HEK293 (cell line): ENCODE measurements around the gene ABHD15.

Source experiments
- CTCF ChIA-PET: fragments of 350-600 bp; formaldehyde crosslinking; extraction: SDS; loops from one replicate; lab custom pipeline; 2021; ENCODE audit warnings: antibody characterized with exemption; lab: Yijun Ruan, JAX
- POLR2A ChIA-PET: fragments of 300-600 bp; formaldehyde crosslinking; extraction: SDS; loops from one replicate; lab custom pipeline; 2020; ENCODE audit warnings: antibody characterized with exemption, inconsistent platforms; lab: Yijun Ruan, JAX
- H3K27ac ChIP-seq: fragments of 200-500 bp; sonication (Bioruptor generic); 2 replicates; pipeline ENCODE4 v1.5.1; 2014; ENCODE audit warnings: low read depth, low read length, control low read depth, inconsistent platforms; ENCODE audit errors: extremely low read depth
- H3K36me3 ChIP-seq, 2 experiments: fragments of 200-500 bp in 1 of 2; sonication (Bioruptor generic) in 1 of 2; 1 replicate in 1 of 2; 2 replicates in 1 of 2; pipeline ENCODE4 v1.5.1; 2014 to 2017; ENCODE audit warnings: inconsistent platforms in 2 of 2, low read length in 2 of 2; ENCODE audit not compliant: control insufficient read depth in 2 of 2, insufficient read depth in 1 of 2
- H3K4me1 ChIP-seq: fragments of 200-500 bp; sonication (Bioruptor generic); 2 replicates; pipeline ENCODE4 v1.5.1; 2014; ENCODE audit warnings: mild to moderate bottlenecking, low read length, inconsistent platforms; ENCODE audit not compliant: control insufficient read depth, insufficient read depth
- H3K4me3 ChIP-seq: 2 replicates; pipeline ENCODE4 v1.5.1; 2011; ENCODE audit warnings: low read depth, mild to moderate bottlenecking, control low read depth, low read length, moderate library complexity
- H3K9me3 ChIP-seq: fragments of 200-500 bp; sonication (Bioruptor generic); 2 replicates; pipeline ENCODE4 v1.5.1; 2014; ENCODE audit warnings: low read depth, low read length, inconsistent platforms; ENCODE audit not compliant: control insufficient read depth, insufficient read depth
- BCL11A ChIP-seq: fragments of 450-650 bp; formaldehyde crosslinking; IDR thresholded peaks from 2 replicates; pipeline ENCODE4 v1.5.1; 2016; ENCODE audit warnings: low read depth, missing biosample characterization, missing genetic modification characterization
- BCL11B ChIP-seq: fragments of 450-650 bp; formaldehyde crosslinking; IDR thresholded peaks from 2 replicates; pipeline ENCODE4 v1.5.1; 2016; ENCODE audit warnings: low read depth, missing biosample characterization, missing genetic modification characterization
- FEZF1 ChIP-seq: fragments of 450-650 bp; formaldehyde crosslinking; IDR thresholded peaks from 2 replicates; pipeline ENCODE4 v1.5.1; 2016; ENCODE audit warnings: missing biosample characterization, missing genetic modification characterization
- GLI4 ChIP-seq: fragments of 450-650 bp; formaldehyde crosslinking; IDR thresholded peaks from 2 replicates; pipeline ENCODE4 v1.5.1; 2016; ENCODE audit warnings: missing biosample characterization, missing genetic modification characterization
- IKZF3 ChIP-seq: fragments of 450-650 bp; IDR thresholded peaks from 2 replicates; pipeline ENCODE4 v1.5.0; 2018; ENCODE audit warnings: missing biosample characterization, mild to moderate bottlenecking, missing genetic modification characterization, moderate library complexity
- KLF16 ChIP-seq: fragments of 450-650 bp; formaldehyde crosslinking; IDR thresholded peaks from 2 replicates; pipeline ENCODE4 v1.5.1; 2017; ENCODE audit warnings: missing biosample characterization, missing genetic modification characterization
- MZF1 ChIP-seq: fragments of 450-650 bp; formaldehyde crosslinking; IDR thresholded peaks from 2 replicates; pipeline ENCODE4 v1.5.1; 2017; ENCODE audit warnings: missing biosample characterization, missing genetic modification characterization, borderline replicate concordance
- SP2 ChIP-seq: fragments of 450-650 bp; formaldehyde crosslinking; IDR thresholded peaks from 2 replicates; pipeline ENCODE4 v1.5.1; 2016; ENCODE audit warnings: missing biosample characterization, missing genetic modification characterization
- ZBTB20 ChIP-seq: fragments of 450-650 bp; formaldehyde crosslinking; IDR thresholded peaks from 2 replicates; pipeline ENCODE4 v1.5.1; 2016; ENCODE audit warnings: missing biosample characterization, missing genetic modification characterization
- ZBTB21 ChIP-seq: fragments of 450-650 bp; formaldehyde crosslinking; IDR thresholded peaks from 2 replicates; pipeline ENCODE4 v1.5.1; 2017; ENCODE audit warnings: missing biosample characterization, missing genetic modification characterization
- ZBTB48 ChIP-seq: fragments of 450-650 bp; formaldehyde crosslinking; IDR thresholded peaks from 2 replicates; pipeline ENCODE4 v1.5.1; 2016; ENCODE audit warnings: missing biosample characterization, missing genetic modification characterization
- ZFP3 ChIP-seq: fragments of 450-650 bp; formaldehyde crosslinking; IDR thresholded peaks from 2 replicates; pipeline ENCODE4 v1.5.1; 2016; ENCODE audit warnings: low read depth, missing biosample characterization, missing genetic modification characterization
- ZIC2 ChIP-seq: fragments of 450-650 bp; formaldehyde crosslinking; IDR thresholded peaks from 2 replicates; pipeline ENCODE4 v1.5.1; 2016; ENCODE audit warnings: missing biosample characterization, missing genetic modification characterization
- ZNF121 ChIP-seq: fragments of 450-650 bp; formaldehyde crosslinking; IDR thresholded peaks from 2 replicates; pipeline ENCODE4 v1.5.1; 2016; ENCODE audit warnings: missing biosample characterization, missing genetic modification characterization
- ZNF18 ChIP-seq: fragments of 450-650 bp; formaldehyde crosslinking; IDR thresholded peaks from 2 replicates; pipeline ENCODE4 v1.5.1; 2016; ENCODE audit warnings: missing biosample characterization, missing genetic modification characterization
- ZNF2 ChIP-seq: fragments of 450-650 bp; formaldehyde crosslinking; IDR thresholded peaks from 2 replicates; pipeline ENCODE4 v1.5.1; 2016; ENCODE audit warnings: missing biosample characterization, missing genetic modification characterization
- ZNF341 ChIP-seq: fragments of 450-650 bp; formaldehyde crosslinking; IDR thresholded peaks from 2 replicates; pipeline ENCODE4; 2016; ENCODE audit warnings: low read depth, missing biosample characterization, missing genetic modification characterization
- ZNF398 ChIP-seq: fragments of 450-650 bp; formaldehyde crosslinking; IDR thresholded peaks from 2 replicates; pipeline ENCODE4 v1.5.1; 2017; ENCODE audit warnings: missing biosample characterization, missing genetic modification characterization
- ZNF423 ChIP-seq: fragments of 450-650 bp; formaldehyde crosslinking; IDR thresholded peaks from 2 replicates; pipeline ENCODE4 v1.5.1; 2016; ENCODE audit warnings: missing biosample characterization, missing genetic modification characterization
- ZNF548 ChIP-seq: fragments of 450-650 bp; formaldehyde crosslinking; IDR thresholded peaks from 2 replicates; pipeline ENCODE4 v1.5.1; 2016; ENCODE audit warnings: missing biosample characterization, missing genetic modification characterization
- ZNF555 ChIP-seq: fragments of 450-650 bp; formaldehyde crosslinking; conservative IDR thresholded peaks from 2 replicates; pipeline ENCODE4 v1.5.1; 2017; ENCODE audit warnings: missing biosample characterization, mild to moderate bottlenecking, missing genetic modification characterization, inconsistent platforms
- ZNF560 ChIP-seq: fragments of 450-650 bp; formaldehyde crosslinking; IDR thresholded peaks from 2 replicates; pipeline ENCODE4 v1.5.1; 2017; ENCODE audit warnings: missing biosample characterization, missing genetic modification characterization, borderline replicate concordance
- ZNF629 ChIP-seq: fragments of 450-650 bp; formaldehyde crosslinking; IDR thresholded peaks from 2 replicates; pipeline ENCODE4 v1.5.1; 2017; ENCODE audit warnings: missing biosample characterization, missing genetic modification characterization
- ZNF654 ChIP-seq: fragments of 450-650 bp; formaldehyde crosslinking; IDR thresholded peaks from 2 replicates; pipeline ENCODE4 v1.5.1; 2016; ENCODE audit warnings: low read depth, missing biosample characterization, missing genetic modification characterization
- ZNF660 ChIP-seq: fragments of 450-650 bp; IDR thresholded peaks from 2 replicates; pipeline ENCODE4 v1.5.1; 2018; ENCODE audit warnings: missing biosample characterization, mild to moderate bottlenecking, missing genetic modification characterization
- ZNF707 ChIP-seq: fragments of 450-650 bp; formaldehyde crosslinking; IDR thresholded peaks from 2 replicates; pipeline ENCODE4 v1.5.1; 2016; ENCODE audit warnings: missing biosample characterization, missing genetic modification characterization
- ZNF768 ChIP-seq: fragments of 450-650 bp; formaldehyde crosslinking; IDR thresholded peaks from 2 replicates; pipeline ENCODE4 v1.5.1; 2018; ENCODE audit warnings: missing biosample characterization, mild to moderate bottlenecking, missing genetic modification characterization
- TF ChIP-seq, protein P1 (sequence below): fragments of 450-650 bp; formaldehyde crosslinking; IDR thresholded peaks from 2 replicates; pipeline ENCODE4 v1.5.1; 2016; ENCODE audit warnings: missing biosample characterization, missing genetic modification characterization
- TF ChIP-seq, protein P2 (sequence below): fragments of 450-650 bp; formaldehyde crosslinking; IDR thresholded peaks from 2 replicates; pipeline ENCODE4 v1.5.1; 2016; ENCODE audit warnings: missing biosample characterization, missing genetic modification characterization

The ABHD15 gene

DNA sequence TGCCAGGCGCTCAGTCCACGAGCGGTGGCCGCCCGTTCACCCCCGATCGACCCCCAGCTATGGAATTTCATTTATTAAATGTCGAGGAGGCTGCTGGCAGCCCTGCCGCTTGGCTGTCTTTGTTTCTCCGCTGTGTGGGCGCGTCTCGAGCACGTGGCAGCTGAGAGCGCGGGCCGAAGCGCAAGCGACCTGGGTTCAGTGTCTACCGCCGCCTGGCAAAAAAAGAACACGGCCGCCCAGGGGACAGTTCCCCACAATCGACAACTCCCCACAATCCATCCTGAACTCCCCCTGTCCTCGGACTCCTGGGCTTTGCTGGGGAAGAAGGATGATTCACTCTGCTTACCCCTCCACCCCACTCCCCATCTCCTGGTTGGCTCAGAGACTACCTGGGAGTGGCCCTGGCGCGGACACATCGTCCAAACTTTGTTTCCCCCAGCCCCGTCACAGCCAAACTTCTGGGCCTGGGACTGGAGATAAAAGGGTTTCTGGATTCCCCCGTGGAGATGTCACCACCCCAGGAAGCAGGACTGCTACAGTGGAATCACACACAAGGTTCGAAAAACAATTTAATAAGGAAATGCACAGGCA, 24.4 kb upstream of the ABHD15 start (continued):
- TF ChIP-seq ZNF660 (tag by site-specific recombination) (no peak), ZNF2 (tag by site-specific recombination) (no peak), GLI4 (no peak), ZNF768 (tag by site-specific recombination) (no peak), MZF1 (tag by site-specific recombination) (no peak), ZNF555 (tag by site-specific recombination) (no peak), ZBTB21 (tag by site-specific recombination) (no peak), ZNF18 (tag by site-specific recombination) (no peak), SP2 (tag by site-specific recombination) (no peak), ZNF654 (no peak)
- TF ChIP-seq, protein P1, sequence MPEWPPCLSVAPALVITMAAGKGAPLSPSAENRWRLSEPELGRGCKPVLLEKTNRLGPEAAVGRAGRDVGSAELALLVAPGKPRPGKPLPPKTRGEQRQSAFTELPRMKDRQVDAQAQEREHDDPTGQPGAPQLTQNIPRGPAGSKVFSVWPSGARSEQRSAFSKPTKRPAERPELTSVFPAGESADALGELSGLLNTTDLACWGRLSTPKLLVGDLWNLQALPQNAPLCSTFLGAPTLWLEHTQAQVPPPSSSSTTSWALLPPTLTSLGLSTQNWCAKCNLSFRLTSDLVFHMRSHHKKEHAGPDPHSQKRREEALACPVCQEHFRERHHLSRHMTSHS: no peak

- peaks cover 30% of the 10 kb centered on the region for H3K4me1 ChIP-seq
- no peak overlapping the region for H3K4me3 ChIP-seq
- ChIA-PET CTCF (interaction anchor here (0.5 to 5.1 kb wide), 12 partner anchors 10 to 445 kb away, joined by 3 to 74 read pairs (median 10); partner anchors contain the start of genes ABHD15, MYO18A and TP53I13), POLR2A (interaction anchor here (1.0 to 2.6 kb wide), 6 partner anchors 10 to 220 kb away, joined by 3 to 28 read pairs (median 6); partner anchors contain the start of genes ABHD15 and TP53I13)
- peak overlapping the region; percentile 82 for H3K27ac ChIP-seq
- peaks cover 0 to 6% of the 10 kb centered on the region in 2 experiments; a peak in 1 of 3 replicates for H3K36me3 ChIP-seq
- no peaks in the 10 kb centered on the region for H3K9me3 ChIP-seq
- TF ChIP-seq ZNF341 (tag by site-specific recombination): peak; percentile 47; the same call in 1 of the 2 replicates
- no peak for TF ChIP-seq ZNF560 (tag by site-specific recombination)
- no peak for TF ChIP-seq ZNF707 (tag by site-specific recombination)
- 0 out of 2 replicates have a peak, but pooled peaks have one; percentile 16 for TF ChIP-seq BCL11B (tag by site-specific recombination)
- 0 out of 2 replicates have a peak, but pooled peaks have one; percentile 26 for TF ChIP-seq ZNF423 (tag by site-specific recombination)
- TF ChIP-seq IKZF3 (tag by site-specific recombination): 0 out of 2 replicates have a peak, but pooled peaks have one; percentile 28
- peak; percentile 77 for TF ChIP-seq ZBTB20 (tag by site-specific recombination)
- TF ChIP-seq, protein P2, sequence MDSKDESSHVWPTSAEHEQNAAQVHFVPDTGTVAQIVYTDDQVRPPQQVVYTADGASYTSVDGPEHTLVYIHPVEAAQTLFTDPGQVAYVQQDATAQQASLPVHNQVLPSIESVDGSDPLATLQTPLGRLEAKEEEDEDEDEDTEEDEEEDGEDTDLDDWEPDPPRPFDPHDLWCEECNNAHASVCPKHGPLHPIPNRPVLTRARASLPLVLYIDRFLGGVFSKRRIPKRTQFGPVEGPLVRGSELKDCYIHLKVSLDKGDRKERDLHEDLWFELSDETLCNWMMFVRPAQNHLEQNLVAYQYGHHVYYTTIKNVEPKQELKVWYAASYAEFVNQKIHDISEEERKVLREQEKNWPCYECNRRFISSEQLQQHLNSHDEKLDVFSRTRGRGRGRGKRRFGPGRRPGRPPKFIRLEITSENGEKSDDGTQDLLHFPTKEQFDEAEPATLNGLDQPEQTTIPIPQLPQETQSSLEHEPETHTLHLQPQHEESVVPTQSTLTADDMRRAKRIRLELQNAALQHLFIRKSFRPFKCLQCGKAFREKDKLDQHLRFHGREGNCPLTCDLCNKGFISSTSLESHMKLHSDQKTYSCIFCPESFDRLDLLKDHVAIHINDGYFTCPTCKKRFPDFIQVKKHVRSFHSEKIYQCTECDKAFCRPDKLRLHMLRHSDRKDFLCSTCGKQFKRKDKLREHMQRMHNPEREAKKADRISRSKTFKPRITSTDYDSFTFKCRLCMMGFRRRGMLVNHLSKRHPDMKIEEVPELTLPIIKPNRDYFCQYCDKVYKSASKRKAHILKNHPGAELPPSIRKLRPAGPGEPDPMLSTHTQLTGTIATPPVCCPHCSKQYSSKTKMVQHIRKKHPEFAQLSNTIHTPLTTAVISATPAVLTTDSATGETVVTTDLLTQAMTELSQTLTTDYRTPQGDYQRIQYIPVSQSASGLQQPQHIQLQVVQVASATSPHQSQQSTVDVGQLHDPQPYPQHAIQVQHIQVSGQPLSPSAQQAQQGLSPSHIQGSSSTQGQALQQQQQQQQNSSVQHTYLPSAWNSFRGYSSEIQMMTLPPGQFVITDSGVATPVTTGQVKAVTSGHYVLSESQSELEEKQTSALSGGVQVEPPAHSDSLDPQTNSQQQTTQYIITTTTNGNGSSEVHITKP (tag by site-specific recombination): peak; percentile 74
- no peak for TF ChIP-seq ZNF121 (tag by site-specific recombination)
- TF ChIP-seq ZIC2 (tag by site-specific recombination): peak; percentile 65
- TF ChIP-seq SP2 (tag by site-specific recombination): peak; percentile 21; the same call in 1 of the 2 replicates
- TF ChIP-seq ZFP3 (tag by site-specific recombination): no peak
- peak; percentile 7; the same call in 1 of the 2 replicates for TF ChIP-seq ZNF629 (tag by site-specific recombination)
- no peak for TF ChIP-seq ZNF548 (tag by site-specific recombination)
- 0 out of 2 replicates have a peak, but pooled peaks have one; percentile 24 for TF ChIP-seq BCL11A (tag by site-specific recombination)
- peak; percentile 7; the same call in 1 of the 2 replicates for TF ChIP-seq FEZF1 (tag by site-specific recombination)
- peak; percentile 44; the same call in 1 of the 2 replicates for TF ChIP-seq ZNF398 (tag by site-specific recombination)
- no peak for TF ChIP-seq KLF16
- TF ChIP-seq ZBTB48 (tag by site-specific recombination): 0 out of 2 replicates have a peak, but pooled peaks have one; percentile 24
These were observed 23.7 kb upstream of the ABHD15 start for GRCh38 chr17:29590411-29591145.
